ENCODE data around the gene STX17.
"Not testable (repeated sequence)": the region's sequence is repeated elsewhere in the genome, so short reads cannot be mapped to it uniquely, and the experiment has no call there.

Gene STX17

GRCh38 chr9:99970481-99970880 is 64.0 kb downstream of the STX17 start:
- no peak for DNase-seq (ENCODE audit: low spot score)

- no peak for DNase-seq (ENCODE audit: low spot score)
Observed at GRCh38 chr9:99971410-99971809, 65.0 kb downstream of the STX17 start.

GRCh38 chr9:99973455-99973854 is 67.0 kb downstream of the STX17 start:
- no peak for DNase-seq (ENCODE audit: low spot score)

GRCh38 chr9:99977033-99977792 is 70.8 kb downstream of the STX17 start:
- DNase-seq (ENCODE audit: low spot score): no peak

GRCh38 chr9:99978221-99978620 is 71.8 kb downstream of the STX17 start:
- no peak for DNase-seq (ENCODE audit: low spot score)

- DNase-seq (ENCODE audit: low spot score): no peak
Observed at GRCh38 chr9:99980598-99980997, 74.1 kb downstream of the STX17 start.

GRCh38 chr9:99986642-99987041 is 80.2 kb downstream of the STX17 start:
- no peak for DNase-seq (ENCODE audit: low spot score)

GRCh38 chr9:99990508-99990907 is 84.1 kb downstream of the STX17 start:
- DNase-seq (ENCODE audit: low spot score): not testable (repeated sequence)

- DNase-seq (ENCODE audit: low spot score): no peak
Observed at GRCh38 chr9:99998266-99998665, 91.8 kb downstream of the STX17 start.

GRCh38 chr9:99998866-99999265 is 92.4 kb downstream of the STX17 start:
- DNase-seq (ENCODE audit: low spot score): no peak

- DNase-seq (ENCODE audit: low spot score): no peak
Observed at GRCh38 chr9:99999797-100000196, 93.3 kb downstream of the STX17 start.

GRCh38 chr9:100011062-100011681 is 104.7 kb downstream of the STX17 start:
- peak; percentile 65 for DNase-seq (ENCODE audit: low spot score)

- no peak for DNase-seq (ENCODE audit: low spot score)
Observed at GRCh38 chr9:100012279-100012678, 105.8 kb downstream of the STX17 start.

GRCh38 chr9:100013573-100013972 is 107.1 kb downstream of the STX17 start:
- no peak for DNase-seq (ENCODE audit: low spot score)

GRCh38 chr9:100014846-100015245 is 108.4 kb downstream of the STX17 start:
- no peak for DNase-seq (ENCODE audit: low spot score)

- no peak for DNase-seq (ENCODE audit: low spot score)
Observed at GRCh38 chr9:100019541-100019940, 113.1 kb downstream of the STX17 start.

All from activated CD4-positive, alpha-beta T cell treated with anti-CD3 and anti-CD28 coated beads, Interleukin-2, Interleukin-4, amounts not matched to agents 100 ng/mL and 50 ng/mL, durations not matched to agents 16 hours and 8 hours (primary cell).